Thymus (tissue), 11 donors: ENCODE measurements around the gene OSR1. TPM values are rescaled to one million over a fixed set of nuclear protein-coding genes. Genes with fewer than 3 reads are reported as not detected.
A peak's percentile ranks its signal among the peaks of the same experiment; 100 is the strongest.

Source experiments
- DNase-seq, 9 donors: peaks; one replicate each; pipeline ENCODE4 v3.0.0-alpha.2; 2013; ENCODE audit warnings: low spot score in 9 of 9, low read depth in 6 of 9, missing footprints in 1 of 9
- H3K27ac ChIP-seq, 2 donors: one replicate each; pipeline ENCODE4 v1.5.1; 2013; ENCODE audit warnings: control low read depth in 1 of 2, low read depth in 1 of 2, low read length in 1 of 2, mild to moderate bottlenecking in 1 of 2, moderate library complexity in 1 of 2
- H3K27me3 ChIP-seq, 2 donors: one replicate each; pipeline ENCODE4 v1.5.1; 2013; ENCODE audit warnings: low read length in 1 of 2; ENCODE audit not compliant: control insufficient read depth in 2 of 2, insufficient read depth in 1 of 2
- H3K36me3 ChIP-seq, 2 donors: one replicate each; pipeline ENCODE4 v1.5.1; 2013; ENCODE audit warnings: low read length in 1 of 2, mild to moderate bottlenecking in 1 of 2, moderate library complexity in 1 of 2; ENCODE audit not compliant: control insufficient read depth in 2 of 2, insufficient read depth in 2 of 2
- H3K4me1 ChIP-seq, 2 donors: one replicate each; pipeline ENCODE4 v1.5.1; 2013; ENCODE audit warnings: low read length in 2 of 2; ENCODE audit not compliant: control insufficient read depth in 2 of 2, insufficient read depth in 2 of 2
- H3K4me3 ChIP-seq, 2 donors: one replicate each; pipeline ENCODE4 v1.5.1; 2013; ENCODE audit warnings: low read length in 2 of 2, control low read depth in 1 of 2, mild to moderate bottlenecking in 1 of 2
- H3K9me3 ChIP-seq, 2 donors: one replicate each; pipeline ENCODE4 v1.5.1; 2013; ENCODE audit warnings: low read length in 1 of 2, mild to moderate bottlenecking in 1 of 2; ENCODE audit not compliant: control insufficient read depth in 2 of 2, insufficient read depth in 1 of 2
- WGBS: extraction: QIAGEN DNeasy Blood & Tissue Kit; methylation state at CpG from one replicate; pipeline ENCODE4 v1.1.7; 2013; 5-methylcytosine and 5-hydroxymethylcytosine counted together
- polyA plus RNA-seq: library from polyadenylated mRNA; stranded (reverse); fragments of 200-250 nt; gene quantifications from one replicate; pipeline ENCODE4 v1.2.3, GENCODE V29; 2013
- total RNA-seq: library from RNA; stranded (reverse); fragments of 120-200 nt; gene quantifications from one replicate; pipeline ENCODE4 v1.2.4, GENCODE V29; 2013
- donor health status: healthy.

OSR1 gene
- total and polyA plus RNA-seq, 2 donors: 1.1 to 6.0 TPM

- DNase-seq: no peak
- Histone ChIP-seq H3K36me3 (no peaks in the 10 kb centered on the region), H3K4me1 (peaks cover 0 to 12% of the 10 kb centered on the region in 2 donors), H3K4me3 (no peak overlapping the region), H3K9me3 (peaks cover 1 to 11% of the 10 kb centered on the region in 2 donors), H3K27me3 (peaks cover 95 to 100% of the 10 kb centered on the region in 2 donors), H3K27ac (no peak overlapping the region)
- 20% methylated on average over 18 of the region's 18 CpGs for WGBS
These were observed 3.0 kb downstream of the OSR1 start for GRCh38 chr2:19355416-19355821.

- H3K9me3 ChIP-seq: peaks cover 1 to 11% of the 10 kb centered on the region in 2 donors
- no peak for DNase-seq
- H3K27ac ChIP-seq: no peak overlapping the region
- H3K4me1 ChIP-seq: peaks cover 0 to 14% of the 10 kb centered on the region in 2 donors
- H3K36me3 ChIP-seq: no peaks in the 10 kb centered on the region
- WGBS: 31% methylated on average over 3 of the region's 3 CpGs
- peaks cover 95 to 100% of the 10 kb centered on the region in 2 donors for H3K27me3 ChIP-seq
- no peak overlapping the region for H3K4me3 ChIP-seq
These were observed 3.4 kb downstream of the OSR1 start for GRCh38 chr2:19355014-19355405.

GRCh38 chr2:19353721-19354050, 4.7 kb downstream of the OSR1 start:
- WGBS: 37% methylated on average over 11 of the region's 11 CpGs
- H3K9me3 ChIP-seq: peaks cover 1 to 11% of the 10 kb centered on the region in 2 donors
- no peaks in the 10 kb centered on the region for H3K36me3 ChIP-seq
- no peak for DNase-seq
- H3K27me3 ChIP-seq: peaks cover 95 to 100% of the 10 kb centered on the region in 2 donors
- H3K27ac ChIP-seq: no peak overlapping the region
- H3K4me3 ChIP-seq: no peak overlapping the region
- peaks cover 0 to 15% of the 10 kb centered on the region in 2 donors for H3K4me1 ChIP-seq

GRCh38 chr2:19352946-19353720, 5.3 kb downstream of the OSR1 start:
- Histone ChIP-seq H3K4me1 (peaks cover 2 to 18% of the 10 kb centered on the region in 2 donors), H3K36me3 (no peaks in the 10 kb centered on the region), H3K27me3 (peaks cover 89 to 100% of the 10 kb centered on the region in 2 donors), H3K9me3 (peaks cover 1 to 11% of the 10 kb centered on the region in 2 donors), H3K4me3 (no peak overlapping the region), H3K27ac (no peak overlapping the region)
- 37% methylated on average over 40 of the region's 40 CpGs for WGBS
- no peak for DNase-seq

- Histone ChIP-seq H3K36me3 (no peaks in the 10 kb centered on the region), H3K27ac (no peak overlapping the region), H3K27me3 (peaks cover 81 to 89% of the 10 kb centered on the region in 2 donors), H3K4me3 (no peak overlapping the region), H3K9me3 (peaks cover 1 to 6% of the 10 kb centered on the region in 2 donors), H3K4me1 (peaks cover 7 to 19% of the 10 kb centered on the region in 2 donors)
- WGBS: 11% methylated on average over 29 of the region's 29 CpGs
- DNase-seq: no peak
These were observed 6.3 kb downstream of the OSR1 start for GRCh38 chr2:19351899-19352697.

- DNase-seq: no peak
- H3K27me3 ChIP-seq: peaks cover 75 to 83% of the 10 kb centered on the region in 2 donors
- peaks cover 8 to 21% of the 10 kb centered on the region in 2 donors for H3K4me1 ChIP-seq
- H3K36me3 ChIP-seq: no peaks in the 10 kb centered on the region
- peaks cover 1 to 6% of the 10 kb centered on the region in 2 donors for H3K9me3 ChIP-seq
- no peak overlapping the region for H3K27ac ChIP-seq
- no peak overlapping the region for H3K4me3 ChIP-seq
- 12% methylated on average over 23 of the region's 23 CpGs for WGBS
These were observed 6.9 kb downstream of the OSR1 start for GRCh38 chr2:19351499-19351898.

- no peak for DNase-seq
- Histone ChIP-seq H3K4me3 (no peak overlapping the region), H3K4me1 (peaks cover 8 to 21% of the 10 kb centered on the region in 2 donors), H3K9me3 (peaks cover 1 to 6% of the 10 kb centered on the region in 2 donors), H3K27me3 (peaks cover 68 to 77% of the 10 kb centered on the region in 2 donors), H3K27ac (no peak overlapping the region), H3K36me3 (no peaks in the 10 kb centered on the region)
- WGBS: 20% methylated on average over 30 of the region's 30 CpGs
These were observed 7.6 kb downstream of the OSR1 start for GRCh38 chr2:19350678-19351401.

GRCh38 chr2:19349911-19350677, 8.3 kb downstream of the OSR1 start:
- Histone ChIP-seq H3K27me3 (peaks cover 60 to 69% of the 10 kb centered on the region in 2 donors), H3K4me3 (no peak overlapping the region), H3K36me3 (no peaks in the 10 kb centered on the region), H3K9me3 (peaks cover under 1 to 1% of the 10 kb centered on the region in 2 donors), H3K27ac (no peak overlapping the region), H3K4me1 (peaks cover 8 to 21% of the 10 kb centered on the region in 2 donors)
- 27% methylated on average over 47 of the region's 47 CpGs for WGBS
- DNase-seq: peak in 1 of 9 donors; percentile 33
